HCT116 (cell line): ENCODE measurements around the gene SPP2. TPM values are rescaled to one million over a fixed set of nuclear protein-coding genes. Genes with fewer than 3 reads are reported as not detected.

Experiments used
- ATAC-seq: fragments of 200-7000 bp; cut with Tn5 transposase; 2 replicates; pipeline ENCODE4 v1.9.1; 2020; ENCODE audit warnings: mild to moderate bottlenecking, moderate library complexity
- BruUV-seq: library from RNA; stranded (reverse); fragments of 400-500 nt; replicated peaks from 2 replicates; lab custom pipeline; 2021; lab: Mats Ljungman, UMichigan
- CTCF ChIA-PET: fragments of 300-600 bp; sonication (Branson Sonifier 250); formaldehyde crosslinking; loops from one replicate; lab custom pipeline; 2021; ENCODE audit warnings: antibody characterized with exemption; lab: Charles Lee
- POLR2A ChIA-PET: fragments of 300-600, 350-600 bp; sonication (Branson Sonifier 250); formaldehyde crosslinking; loops from one replicate; lab custom pipeline; 2021; ENCODE audit warnings: antibody characterized with exemption; lab: Charles Lee
- RAD21 ChIA-PET, 2 experiments: fragments of 300-600 bp; sonication (Branson Sonifier 250); formaldehyde crosslinking; loops; one replicate each; lab custom pipeline; 2023; ENCODE audit warnings: low total read pairs in 2 of 2; ENCODE audit not compliant: uncharacterized antibody in 2 of 2, unreplicated experiment in 2 of 2, low non-redundant PET in 1 of 2; lab: Charles Lee
- DNase-seq: peaks from one replicate; pipeline ENCODE4 v3.0.0-alpha.2; 2010; ENCODE audit warnings: low read depth, low spot score
- H2AFZ ChIP-seq: fragments of 200-600 bp; shearing (Covaris generic), sonication (generic); 2 replicates; pipeline ENCODE4 v1.6.1; 2017; ENCODE audit warnings: low read depth, mixed run types, mixed read lengths, antibody characterized with exemption, low read length; ENCODE audit not compliant: poor library complexity, severe bottlenecking
- H3K27ac ChIP-seq: 2 replicates; pipeline ENCODE4 v1.5.1; 2012; ENCODE audit warnings: low read depth, low read length
- H3K27me3 ChIP-seq: fragments of 200-600 bp; sonication (generic); 2 replicates; pipeline ENCODE4 v1.6.1; 2016; ENCODE audit warnings: mixed run types, low read length, mixed read lengths; ENCODE audit not compliant: insufficient read depth
- H3K36me3 ChIP-seq, 2 experiments: fragments of 200-500 bp in 1 of 2; fragments of 200-600 bp in 1 of 2; sonication (Bioruptor generic) in 1 of 2; sonication (generic) in 1 of 2; 2 replicates each; pipeline versions ENCODE4 v1.5.1 to v1.6.1; 2014 to 2016; ENCODE audit warnings: low read length in 2 of 2, inconsistent platforms in 1 of 2, mixed read lengths in 1 of 2, mixed run types in 1 of 2; ENCODE audit not compliant: insufficient read depth in 2 of 2, control insufficient read depth in 1 of 2
- H3K4me1 ChIP-seq, 2 experiments: fragments of 200-600 bp in 1 of 2; sonication (generic) in 1 of 2; 2 replicates each; pipeline versions ENCODE4 v1.5.1 to v1.6.1; 2012 to 2017; ENCODE audit warnings: low read length in 2 of 2, inconsistent platforms in 1 of 2, mild to moderate bottlenecking in 1 of 2, mixed read lengths in 1 of 2, mixed run types in 1 of 2, moderate library complexity in 1 of 2; ENCODE audit not compliant: insufficient read depth in 2 of 2, control insufficient read depth in 1 of 2
- H3K4me2 ChIP-seq: fragments of 200-600 bp; sonication (generic); 2 replicates; pipeline ENCODE4 v1.6.1; 2017; ENCODE audit warnings: mixed run types, low read length, mixed read lengths
- H3K4me3 ChIP-seq, 2 experiments: fragments of 200-600 bp in 1 of 2; sonication (generic) in 1 of 2; replicated peaks in 1 of 2; 2 replicates each; pipeline ENCODE4 v1.5.1; 2011 to 2016; ENCODE audit warnings: low read length in 2 of 2, control low read depth in 1 of 2, low read depth in 1 of 2, mild to moderate bottlenecking in 1 of 2, mixed read lengths in 1 of 2, mixed run types in 1 of 2
- H3K79me2 ChIP-seq: fragments of 200-600 bp; sonication (generic); 2 replicates; pipeline ENCODE4 v1.6.1; 2017; ENCODE audit warnings: mild to moderate bottlenecking, mixed run types, low read length, moderate library complexity, mixed read lengths; ENCODE audit not compliant: insufficient read depth
- H3K9ac ChIP-seq: fragments of 200-600 bp; sonication (generic); 2 replicates; pipeline ENCODE4 v1.6.1; 2016; ENCODE audit warnings: low read length, mixed read lengths
- H3K9me2 ChIP-seq: fragments of 200-600 bp; sonication (generic), shearing (Covaris generic); 2 replicates; pipeline ENCODE4 v1.6.1; 2017; ENCODE audit warnings: mixed run types, mild to moderate bottlenecking, moderate library complexity; ENCODE audit not compliant: insufficient read depth
- H3K9me3 ChIP-seq, 2 experiments: fragments of 200-500 bp in 1 of 2; fragments of 200-600 bp in 1 of 2; sonication (Bioruptor generic) in 1 of 2; sonication (generic) in 1 of 2; 2 replicates each; pipeline ENCODE4 v1.6.1; 2014 to 2017; ENCODE audit warnings: low read length in 2 of 2, mixed read lengths in 2 of 2, inconsistent platforms in 1 of 2, low read depth in 1 of 2, mild to moderate bottlenecking in 1 of 2, mixed run types in 1 of 2, moderate library complexity in 1 of 2; ENCODE audit not compliant: control insufficient read depth in 1 of 2, insufficient read depth in 1 of 2
- H4K20me1 ChIP-seq: fragments of 200-600 bp; sonication (generic), shearing (Covaris generic); 2 replicates; pipeline ENCODE4 v1.6.1; 2017; ENCODE audit warnings: mixed run types, mild to moderate bottlenecking, moderate library complexity; ENCODE audit not compliant: insufficient read depth
- ATF3 ChIP-seq: IDR thresholded peaks from 2 replicates; pipeline ENCODE4 v1.6.1; 2012
- EZH2 ChIP-seq: fragments of 200-600 bp; sonication (generic); IDR thresholded peaks from 2 replicates; pipeline ENCODE4 v1.6.1; 2017; ENCODE audit warnings: antibody characterized with exemption, mixed run types
- POLR2AphosphoS5 ChIP-seq: IDR thresholded peaks from 2 replicates; pipeline ENCODE4 v1.6.1; 2011; ENCODE audit warnings: mild to moderate bottlenecking, low read depth, low read length, moderate library complexity
- RAD21 ChIP-seq: IDR thresholded peaks from 2 replicates; pipeline ENCODE4 v1.6.1; 2012; ENCODE audit warnings: low read depth, mild to moderate bottlenecking
- REST ChIP-seq: IDR thresholded peaks from 2 replicates; pipeline ENCODE4 v1.6.1; 2012; ENCODE audit warnings: low read depth
- SP1 ChIP-seq: IDR thresholded peaks from 2 replicates; pipeline ENCODE4 v1.6.1; 2012; ENCODE audit warnings: low read depth
- SRF ChIP-seq: IDR thresholded peaks from 2 replicates; pipeline ENCODE4 v1.6.1; 2012; ENCODE audit warnings: low read depth
- ZBTB33 ChIP-seq: IDR thresholded peaks from 2 replicates; pipeline ENCODE4 v1.6.1; 2011; ENCODE audit warnings: mild to moderate bottlenecking, low read length, moderate library complexity; ENCODE audit not compliant: insufficient replicate concordance; ENCODE audit errors: extremely low read depth
- ZFX ChIP-seq: fragments of 450-650 bp; IDR thresholded peaks from 2 replicates; pipeline ENCODE4 v1.6.1; 2017
- ZNF274 ChIP-seq: fragments of 200-500 bp; sonication (Bioruptor generic); IDR thresholded peaks from 2 replicates; pipeline ENCODE4 v1.6.1; 2014; ENCODE audit warnings: mild to moderate bottlenecking, low read depth, low read length, inconsistent platforms
- intact Hi-C: fragments of 100-400 bp; cut with micrococcal nuclease; formaldehyde crosslinking; loops from 2 replicates; pipeline ENCODE4 v1.10.0; 2022
- total RNA-seq: library from RNA; stranded (reverse); gene quantifications from one replicate; pipeline ENCODE4 v1.2.1, GENCODE V29; 2021; ENCODE audit not compliant: unreplicated experiment

SPP2 gene
- total RNA-seq, 1 experiment from 2014 or later: not detected

- H3K9me3 ChIP-seq: no peaks in the 10 kb centered on the region
- H3K79me2 ChIP-seq: no peaks in the 10 kb centered on the region
- no peaks in the 10 kb centered on the region for H3K9me2 ChIP-seq
- H3K4me3 ChIP-seq: no peak overlapping the region
- BruUV-seq: no TSS peak
- RAD21 ChIA-PET: no interaction called here
- POLR2A ChIA-PET: no interaction called here
- CTCF ChIA-PET: no interaction called here
- H3K4me1 ChIP-seq: no peaks in the 10 kb centered on the region
- no peaks in the 10 kb centered on the region for H3K36me3 ChIP-seq
- DNase-seq (no peak), ATAC-seq (no peak)
- H3K4me2 ChIP-seq: no peak overlapping the region
- no peak for TF ChIP-seq POLR2AphosphoS5
- TF ChIP-seq ZNF274: no peak
- no peak for TF ChIP-seq ZBTB33
- TF ChIP-seq ZFX: no peak
- TF ChIP-seq SP1: no peak
- H2AFZ ChIP-seq: no peak overlapping the region
- no peaks in the 10 kb centered on the region for H3K27me3 ChIP-seq
- intact Hi-C loops: no loop called here
- no peak overlapping the region for H3K27ac ChIP-seq
- no peaks in the 10 kb centered on the region for H4K20me1 ChIP-seq
- H3K9ac ChIP-seq: no peak overlapping the region
Measured at GRCh38 chr2:234095301-234095700, 44.8 kb downstream of the SPP2 start.

- DNase-seq: no peak
- H3K9me2 ChIP-seq: no peaks in the 10 kb centered on the region
- no peak overlapping the region for H3K4me2 ChIP-seq
- intact Hi-C loops: no loop called here
- no peaks in the 10 kb centered on the region for H3K9me3 ChIP-seq
- H3K4me1 ChIP-seq: no peaks in the 10 kb centered on the region
- no peaks in the 10 kb centered on the region for H3K27me3 ChIP-seq
- ChIA-PET CTCF (no interaction called here), RAD21 (no interaction called here), POLR2A (no interaction called here)
- H4K20me1 ChIP-seq: no peaks in the 10 kb centered on the region
- H3K79me2 ChIP-seq: no peaks in the 10 kb centered on the region
- no peak overlapping the region for H3K4me3 ChIP-seq
- H2AFZ ChIP-seq: no peak overlapping the region
- H3K36me3 ChIP-seq: no peaks in the 10 kb centered on the region
- no peak for ATAC-seq
- no peak overlapping the region for H3K9ac ChIP-seq
- TF ChIP-seq RAD21 (no peak), REST (no peak), SRF (no peak), EZH2 (no peak), ATF3 (no peak)
- BruUV-seq: no TSS peak
- no peak overlapping the region for H3K27ac ChIP-seq
Measured at GRCh38 chr2:234096164-234096563, 45.7 kb downstream of the SPP2 start.
